A204.1 (cell line): ENCODE results near the gene SSRP1.

Experiments
- FAIRE-seq: peaks from 2 replicates; lab custom pipeline; 2012; peaks lifted over from hg19 to GRCh38; lab: Jason Lieb, UNC

Gene SSRP1

GRCh38 chr11:57359896-57360690, 24.4 kb upstream of the SSRP1 start:
- FAIRE-seq, result no peak

GRCh38 chr11:57359396-57359795, 23.7 kb upstream of the SSRP1 start:
- no peak for FAIRE-seq

GRCh38 chr11:57358991-57359390, 23.3 kb upstream of the SSRP1 start:
- no peak for FAIRE-seq

- no peak for FAIRE-seq
Measured at GRCh38 chr11:57358543-57358961, 22.9 kb upstream of the SSRP1 start.

- no peak for FAIRE-seq
Measured at GRCh38 chr11:57357856-57358255, 22.2 kb upstream of the SSRP1 start.

GRCh38 chr11:57357310-57357709, 21.6 kb upstream of the SSRP1 start:
- FAIRE-seq, result no peak

- FAIRE-seq, result no peak
Measured at GRCh38 chr11:57356268-57356667, 20.6 kb upstream of the SSRP1 start.

- FAIRE-seq, result no peak
Measured at GRCh38 chr11:57354699-57355098, 19.0 kb upstream of the SSRP1 start.

GRCh38 chr11:57353852-57354251, 18.2 kb upstream of the SSRP1 start:
- no peak for FAIRE-seq

- FAIRE-seq, result no peak
Measured at GRCh38 chr11:57353446-57353845, 17.8 kb upstream of the SSRP1 start.

- no peak for FAIRE-seq
Measured at GRCh38 chr11:57353036-57353435, 17.3 kb upstream of the SSRP1 start.

GRCh38 chr11:57349491-57350274, 14.0 kb upstream of the SSRP1 start:
- FAIRE-seq, result no peak

GRCh38 chr11:57348636-57349313, 13.1 kb upstream of the SSRP1 start:
- FAIRE-seq, result no peak

GRCh38 chr11:57348052-57348451, 12.4 kb upstream of the SSRP1 start:
- no peak for FAIRE-seq

GRCh38 chr11:57347336-57347735, 11.6 kb upstream of the SSRP1 start:
- no peak for FAIRE-seq

GRCh38 chr11:57345555-57346211, 10.0 kb upstream of the SSRP1 start:
- no peak for FAIRE-seq

- no peak for FAIRE-seq
Measured at GRCh38 chr11:57344826-57345225, 9.1 kb upstream of the SSRP1 start.

- FAIRE-seq, result no peak
Measured at GRCh38 chr11:57343825-57344224, 8.1 kb upstream of the SSRP1 start.

GRCh38 chr11:57342702-57343101, 7.0 kb upstream of the SSRP1 start:
- FAIRE-seq, result no peak

- no peak for FAIRE-seq
Measured at GRCh38 chr11:57341250-57341808, 5.6 kb upstream of the SSRP1 start.

GRCh38 chr11:57340039-57340615, 4.4 kb upstream of the SSRP1 start:
- FAIRE-seq, result no peak

GRCh38 chr11:57339328-57339727, 3.6 kb upstream of the SSRP1 start:
- FAIRE-seq, result no peak
